GM12874 (cell line): ENCODE data around the gene LRRC74B.

ENCODE experiments used
- TF ChIP-seq, protein P1 (sequence below): IDR thresholded peaks from 2 replicates; pipeline ENCODE4 v1.5.1; 2011; ENCODE audit warnings: low read depth, mild to moderate bottlenecking, control low read depth, low read length, moderate library complexity; ENCODE audit not compliant: insufficient read depth

Gene LRRC74B

DNA sequence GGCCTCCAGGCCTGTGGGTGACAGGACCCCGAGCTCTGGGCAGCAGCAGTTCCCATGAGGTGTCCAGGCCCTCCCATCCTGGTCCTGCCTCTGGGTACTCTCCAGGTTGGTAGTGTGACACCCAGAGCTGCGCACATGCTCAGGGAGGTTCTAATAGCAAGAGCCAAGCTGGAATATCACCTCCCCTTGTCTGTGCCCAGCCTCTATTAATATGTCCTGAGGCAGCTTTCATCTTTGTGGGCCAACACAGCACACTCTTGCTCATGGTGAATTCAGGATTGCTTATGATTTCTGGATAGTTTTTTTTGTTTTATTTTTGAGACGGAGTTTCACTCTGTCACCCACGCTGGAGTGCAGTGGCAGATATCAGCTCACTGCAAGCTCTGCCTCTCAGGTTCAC is 27.4 kb upstream of the LRRC74B start:
- TF ChIP-seq, protein P1, sequence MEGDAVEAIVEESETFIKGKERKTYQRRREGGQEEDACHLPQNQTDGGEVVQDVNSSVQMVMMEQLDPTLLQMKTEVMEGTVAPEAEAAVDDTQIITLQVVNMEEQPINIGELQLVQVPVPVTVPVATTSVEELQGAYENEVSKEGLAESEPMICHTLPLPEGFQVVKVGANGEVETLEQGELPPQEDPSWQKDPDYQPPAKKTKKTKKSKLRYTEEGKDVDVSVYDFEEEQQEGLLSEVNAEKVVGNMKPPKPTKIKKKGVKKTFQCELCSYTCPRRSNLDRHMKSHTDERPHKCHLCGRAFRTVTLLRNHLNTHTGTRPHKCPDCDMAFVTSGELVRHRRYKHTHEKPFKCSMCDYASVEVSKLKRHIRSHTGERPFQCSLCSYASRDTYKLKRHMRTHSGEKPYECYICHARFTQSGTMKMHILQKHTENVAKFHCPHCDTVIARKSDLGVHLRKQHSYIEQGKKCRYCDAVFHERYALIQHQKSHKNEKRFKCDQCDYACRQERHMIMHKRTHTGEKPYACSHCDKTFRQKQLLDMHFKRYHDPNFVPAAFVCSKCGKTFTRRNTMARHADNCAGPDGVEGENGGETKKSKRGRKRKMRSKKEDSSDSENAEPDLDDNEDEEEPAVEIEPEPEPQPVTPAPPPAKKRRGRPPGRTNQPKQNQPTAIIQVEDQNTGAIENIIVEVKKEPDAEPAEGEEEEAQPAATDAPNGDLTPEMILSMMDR = no peak

- TF ChIP-seq, protein P1 = peak; percentile 64
These were observed 24.8 kb upstream of the LRRC74B start for GRCh38 chr22:21020802-21021429.

GRCh38 chr22:21022507-21022906 is 23.2 kb upstream of the LRRC74B start:
- TF ChIP-seq, protein P1 = no peak

GRCh38 chr22:21022955-21023614 is 22.7 kb upstream of the LRRC74B start:
- TF ChIP-seq, protein P1 = peak; percentile 24; the same call in 1 of the 2 replicates

DNA sequence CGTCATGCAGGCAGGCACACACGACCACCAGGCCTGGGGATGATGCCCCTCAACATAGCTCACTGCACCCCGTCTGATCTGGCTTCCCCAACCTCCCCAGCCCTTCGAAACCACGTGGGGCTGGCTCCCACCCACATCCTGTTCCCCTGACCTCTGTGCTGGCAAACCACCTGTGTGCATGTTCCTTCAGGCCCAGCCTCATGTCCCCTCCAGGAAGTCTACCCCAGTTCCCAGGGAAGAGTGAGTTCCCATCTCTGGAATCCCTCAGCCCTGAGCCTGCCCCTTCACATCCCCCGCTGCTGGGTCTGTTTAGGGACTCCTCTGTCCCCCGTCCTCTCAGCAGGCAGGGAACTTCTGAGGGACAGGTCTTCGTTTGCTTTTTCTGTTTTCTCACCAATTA is 20.5 kb upstream of the LRRC74B start:
- TF ChIP-seq, protein P1 = no peak

DNA sequence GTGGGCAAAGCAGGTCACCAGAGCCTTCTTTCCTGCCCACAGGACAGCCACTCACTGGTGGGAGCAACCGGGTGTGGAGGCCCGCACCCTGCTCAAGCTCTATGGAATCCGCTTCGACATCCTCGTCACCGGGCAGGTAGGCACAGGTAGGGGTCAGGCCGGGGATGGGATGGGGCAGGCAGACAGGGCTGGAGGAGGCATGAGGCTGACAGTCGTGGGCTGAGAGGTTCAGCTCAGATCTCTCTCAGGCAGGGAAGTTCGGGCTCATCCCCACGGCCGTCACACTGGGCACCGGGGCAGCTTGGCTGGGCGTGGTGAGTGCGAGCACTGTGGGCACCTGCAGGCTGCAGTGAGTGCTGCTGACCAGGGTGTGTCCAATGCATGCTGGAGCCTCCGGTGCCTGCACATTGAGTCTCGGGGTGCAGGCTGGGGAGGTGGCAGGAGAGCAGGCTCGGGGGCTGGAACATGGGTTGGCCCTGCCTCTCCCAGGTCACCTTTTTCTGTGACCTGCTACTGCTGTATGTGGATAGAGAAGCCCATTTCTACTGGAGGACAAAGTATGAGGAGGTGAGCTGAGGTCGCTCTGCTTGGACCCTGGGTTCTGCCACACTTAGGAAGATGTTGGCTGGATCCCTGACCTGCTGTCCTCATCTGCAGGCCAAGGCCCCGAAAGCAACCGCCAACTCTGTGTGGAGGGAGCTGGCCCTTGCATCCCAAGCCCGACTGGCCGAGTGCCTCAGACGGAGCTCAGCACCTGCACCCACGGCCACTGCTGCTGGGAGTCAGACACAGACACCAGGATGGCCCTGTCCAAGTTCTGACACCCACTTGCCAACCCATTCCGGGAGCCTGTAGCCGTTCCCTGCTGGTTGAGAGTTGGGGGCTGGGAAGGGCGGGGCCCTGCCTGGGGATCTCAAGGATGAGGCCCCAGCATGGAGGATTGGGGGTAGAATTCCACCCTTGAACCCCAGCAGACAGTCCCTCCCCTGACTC is 19.7 kb upstream of the LRRC74B start:
- TF ChIP-seq, protein P1 = no peak
